HCT116 (cell line): ENCODE data around the gene C14orf132. TPM values are rescaled to one million over a fixed set of nuclear protein-coding genes. Genes with fewer than 3 reads are reported as not detected.

Experiments used
- ATAC-seq: fragments of 200-7000 bp; cut with Tn5 transposase; 2 replicates; pipeline ENCODE4 v1.9.1; 2020; ENCODE audit warnings: mild to moderate bottlenecking, moderate library complexity
- BruUV-seq: library from RNA; stranded (reverse); fragments of 400-500 nt; replicated peaks from 2 replicates; lab custom pipeline; 2021; lab: Mats Ljungman, UMichigan
- CTCF ChIA-PET: fragments of 300-600 bp; sonication (Branson Sonifier 250); formaldehyde crosslinking; loops from one replicate; lab custom pipeline; 2021; ENCODE audit warnings: antibody characterized with exemption; lab: Charles Lee
- POLR2A ChIA-PET: fragments of 300-600, 350-600 bp; sonication (Branson Sonifier 250); formaldehyde crosslinking; loops from one replicate; lab custom pipeline; 2021; ENCODE audit warnings: antibody characterized with exemption; lab: Charles Lee
- RAD21 ChIA-PET, 2 experiments: fragments of 300-600 bp; sonication (Branson Sonifier 250); formaldehyde crosslinking; loops; one replicate each; lab custom pipeline; 2023; ENCODE audit warnings: low total read pairs in 2 of 2; ENCODE audit not compliant: uncharacterized antibody in 2 of 2, unreplicated experiment in 2 of 2, low non-redundant PET in 1 of 2; lab: Charles Lee
- DNase-seq: peaks from one replicate; pipeline ENCODE4 v3.0.0-alpha.2; 2010; ENCODE audit warnings: low read depth, low spot score
- H2AFZ ChIP-seq: fragments of 200-600 bp; shearing (Covaris generic), sonication (generic); 2 replicates; pipeline ENCODE4 v1.6.1; 2017; ENCODE audit warnings: low read depth, mixed run types, mixed read lengths, antibody characterized with exemption, low read length; ENCODE audit not compliant: poor library complexity, severe bottlenecking
- H3K27ac ChIP-seq: 2 replicates; pipeline ENCODE4 v1.5.1; 2012; ENCODE audit warnings: low read depth, low read length
- H3K27me3 ChIP-seq: fragments of 200-600 bp; sonication (generic); 2 replicates; pipeline ENCODE4 v1.6.1; 2016; ENCODE audit warnings: mixed run types, low read length, mixed read lengths; ENCODE audit not compliant: insufficient read depth
- H3K36me3 ChIP-seq, 2 experiments: fragments of 200-500 bp in 1 of 2; fragments of 200-600 bp in 1 of 2; sonication (Bioruptor generic) in 1 of 2; sonication (generic) in 1 of 2; 2 replicates each; pipeline versions ENCODE4 v1.5.1 to v1.6.1; 2014 to 2016; ENCODE audit warnings: low read length in 2 of 2, inconsistent platforms in 1 of 2, mixed read lengths in 1 of 2, mixed run types in 1 of 2; ENCODE audit not compliant: insufficient read depth in 2 of 2, control insufficient read depth in 1 of 2
- H3K4me1 ChIP-seq, 2 experiments: fragments of 200-600 bp in 1 of 2; sonication (generic) in 1 of 2; 2 replicates each; pipeline versions ENCODE4 v1.5.1 to v1.6.1; 2012 to 2017; ENCODE audit warnings: low read length in 2 of 2, inconsistent platforms in 1 of 2, mild to moderate bottlenecking in 1 of 2, mixed read lengths in 1 of 2, mixed run types in 1 of 2, moderate library complexity in 1 of 2; ENCODE audit not compliant: insufficient read depth in 2 of 2, control insufficient read depth in 1 of 2
- H3K4me2 ChIP-seq: fragments of 200-600 bp; sonication (generic); 2 replicates; pipeline ENCODE4 v1.6.1; 2017; ENCODE audit warnings: mixed run types, low read length, mixed read lengths
- H3K4me3 ChIP-seq, 2 experiments: fragments of 200-600 bp in 1 of 2; sonication (generic) in 1 of 2; replicated peaks in 1 of 2; 2 replicates each; pipeline ENCODE4 v1.5.1; 2011 to 2016; ENCODE audit warnings: low read length in 2 of 2, control low read depth in 1 of 2, low read depth in 1 of 2, mild to moderate bottlenecking in 1 of 2, mixed read lengths in 1 of 2, mixed run types in 1 of 2
- H3K79me2 ChIP-seq: fragments of 200-600 bp; sonication (generic); 2 replicates; pipeline ENCODE4 v1.6.1; 2017; ENCODE audit warnings: mild to moderate bottlenecking, mixed run types, low read length, moderate library complexity, mixed read lengths; ENCODE audit not compliant: insufficient read depth
- H3K9ac ChIP-seq: fragments of 200-600 bp; sonication (generic); 2 replicates; pipeline ENCODE4 v1.6.1; 2016; ENCODE audit warnings: low read length, mixed read lengths
- H3K9me2 ChIP-seq: fragments of 200-600 bp; sonication (generic), shearing (Covaris generic); 2 replicates; pipeline ENCODE4 v1.6.1; 2017; ENCODE audit warnings: mixed run types, mild to moderate bottlenecking, moderate library complexity; ENCODE audit not compliant: insufficient read depth
- H3K9me3 ChIP-seq, 2 experiments: fragments of 200-500 bp in 1 of 2; fragments of 200-600 bp in 1 of 2; sonication (Bioruptor generic) in 1 of 2; sonication (generic) in 1 of 2; 2 replicates each; pipeline ENCODE4 v1.6.1; 2014 to 2017; ENCODE audit warnings: low read length in 2 of 2, mixed read lengths in 2 of 2, inconsistent platforms in 1 of 2, low read depth in 1 of 2, mild to moderate bottlenecking in 1 of 2, mixed run types in 1 of 2, moderate library complexity in 1 of 2; ENCODE audit not compliant: control insufficient read depth in 1 of 2, insufficient read depth in 1 of 2
- H4K20me1 ChIP-seq: fragments of 200-600 bp; sonication (generic), shearing (Covaris generic); 2 replicates; pipeline ENCODE4 v1.6.1; 2017; ENCODE audit warnings: mixed run types, mild to moderate bottlenecking, moderate library complexity; ENCODE audit not compliant: insufficient read depth
- CBX3 ChIP-seq: IDR thresholded peaks from 2 replicates; pipeline ENCODE4 v1.6.1; 2012; ENCODE audit warnings: low read depth
- CEBPB ChIP-seq: IDR thresholded peaks from 2 replicates; pipeline ENCODE4 v1.6.1; 2012; ENCODE audit warnings: low read depth
- ELF1 ChIP-seq: IDR thresholded peaks from 2 replicates; pipeline ENCODE4 v1.6.1; 2012; ENCODE audit warnings: low read depth, borderline replicate concordance
- EZH2 ChIP-seq: fragments of 200-600 bp; sonication (generic); IDR thresholded peaks from 2 replicates; pipeline ENCODE4 v1.6.1; 2017; ENCODE audit warnings: antibody characterized with exemption, mixed run types
- FOSL1 ChIP-seq: IDR thresholded peaks from 2 replicates; pipeline ENCODE4 v1.6.1; 2012; ENCODE audit warnings: low read depth
- JUND ChIP-seq: IDR thresholded peaks from 2 replicates; pipeline ENCODE4 v1.6.1; 2012
- POLR2A ChIP-seq: IDR thresholded peaks from 2 replicates; pipeline ENCODE4 v1.7.0; 2011; ENCODE audit warnings: borderline replicate concordance; ENCODE audit not compliant: insufficient read depth, insufficient read length; ENCODE audit errors: extremely low read depth
- POLR2AphosphoS5 ChIP-seq: IDR thresholded peaks from 2 replicates; pipeline ENCODE4 v1.6.1; 2011; ENCODE audit warnings: mild to moderate bottlenecking, low read depth, low read length, moderate library complexity
- RAD21 ChIP-seq: IDR thresholded peaks from 2 replicates; pipeline ENCODE4 v1.6.1; 2012; ENCODE audit warnings: low read depth, mild to moderate bottlenecking
- SIN3A ChIP-seq: IDR thresholded peaks from 2 replicates; pipeline ENCODE4 v1.6.1; 2012; ENCODE audit warnings: low read depth
- SRF ChIP-seq: IDR thresholded peaks from 2 replicates; pipeline ENCODE4 v1.6.1; 2012; ENCODE audit warnings: low read depth
- TCF7L2 ChIP-seq: IDR thresholded peaks from 2 replicates; pipeline ENCODE4 v1.7.0; 2011; ENCODE audit warnings: borderline replicate concordance, inconsistent platforms; ENCODE audit not compliant: insufficient read depth, insufficient read length; ENCODE audit errors: extremely low read depth
- YY1 ChIP-seq: IDR thresholded peaks from 2 replicates; pipeline ENCODE4 v1.6.1; 2011; ENCODE audit warnings: low read length, low read depth, moderate library complexity, mild to moderate bottlenecking; ENCODE audit not compliant: insufficient replicate concordance; ENCODE audit errors: extremely low read depth
- ZFX ChIP-seq: fragments of 450-650 bp; IDR thresholded peaks from 2 replicates; pipeline ENCODE4 v1.6.1; 2017
- ZNF274 ChIP-seq: fragments of 200-500 bp; sonication (Bioruptor generic); IDR thresholded peaks from 2 replicates; pipeline ENCODE4 v1.6.1; 2014; ENCODE audit warnings: mild to moderate bottlenecking, low read depth, low read length, inconsistent platforms
- intact Hi-C: fragments of 100-400 bp; cut with micrococcal nuclease; formaldehyde crosslinking; loops from 2 replicates; pipeline ENCODE4 v1.10.0; 2022
- total RNA-seq: library from RNA; stranded (reverse); gene quantifications from one replicate; pipeline ENCODE4 v1.2.1, GENCODE V29; 2021; ENCODE audit not compliant: unreplicated experiment
- TF ChIP-seq, protein P1 (sequence below), 3 experiments: fragments of 200-600 bp in 1 of 3; sonication (generic) in 1 of 3; IDR thresholded peaks in 2 of 3; conservative IDR thresholded peaks in 1 of 3; 2 replicates each; pipeline ENCODE4 v1.5.1; 2012 to 2017; ENCODE audit warnings: low read depth in 2 of 3, low read length in 2 of 3, antibody characterized with exemption in 1 of 3, borderline replicate concordance in 1 of 3, control low read depth in 1 of 3, mild to moderate bottlenecking in 1 of 3, mixed read lengths in 1 of 3, mixed run types in 1 of 3, moderate library complexity in 1 of 3; ENCODE audit not compliant: insufficient read depth in 1 of 3
- TF ChIP-seq, protein P2 (sequence below): IDR thresholded peaks from 2 replicates; pipeline ENCODE4 v1.6.1; 2012

C14orf132 gene
- total RNA-seq, 1 experiment from 2014 or later: 3.4 TPM

DNA sequence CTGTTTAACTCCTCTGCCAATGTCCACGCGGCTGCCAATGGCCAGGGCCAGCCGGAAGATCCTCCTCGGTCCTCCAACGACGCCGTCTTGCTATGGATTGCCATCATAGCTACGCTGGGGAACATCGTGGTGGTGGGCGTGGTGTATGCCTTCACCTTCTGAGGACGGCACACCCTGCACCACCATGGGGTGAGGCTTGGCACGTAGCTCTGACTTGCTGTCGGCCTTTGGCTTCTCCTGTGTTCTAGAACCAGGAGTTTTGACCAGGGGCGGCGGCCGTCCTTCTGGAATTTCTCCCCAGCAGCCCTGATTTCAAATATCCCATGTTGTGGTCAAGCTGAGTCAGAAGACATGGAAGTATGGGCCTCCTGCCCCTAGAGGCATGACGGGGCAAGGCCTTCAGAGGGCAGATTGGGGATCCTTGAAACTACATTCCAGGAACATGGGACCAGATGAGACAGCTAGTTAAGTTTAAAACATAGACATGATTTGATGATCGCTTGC is 47.5 kb downstream of the C14orf132 start:
- H3K27me3 ChIP-seq: no peaks in the 10 kb centered on the region
- DNase-seq (no peak), ATAC-seq (peak; percentile 64; the same call in 1 of the 2 replicates)
- POLR2A ChIA-PET: no interaction called here
- no peaks in the 10 kb centered on the region; a peak in 1 of 4 replicates for H3K36me3 ChIP-seq
- TF ChIP-seq, protein P1, sequence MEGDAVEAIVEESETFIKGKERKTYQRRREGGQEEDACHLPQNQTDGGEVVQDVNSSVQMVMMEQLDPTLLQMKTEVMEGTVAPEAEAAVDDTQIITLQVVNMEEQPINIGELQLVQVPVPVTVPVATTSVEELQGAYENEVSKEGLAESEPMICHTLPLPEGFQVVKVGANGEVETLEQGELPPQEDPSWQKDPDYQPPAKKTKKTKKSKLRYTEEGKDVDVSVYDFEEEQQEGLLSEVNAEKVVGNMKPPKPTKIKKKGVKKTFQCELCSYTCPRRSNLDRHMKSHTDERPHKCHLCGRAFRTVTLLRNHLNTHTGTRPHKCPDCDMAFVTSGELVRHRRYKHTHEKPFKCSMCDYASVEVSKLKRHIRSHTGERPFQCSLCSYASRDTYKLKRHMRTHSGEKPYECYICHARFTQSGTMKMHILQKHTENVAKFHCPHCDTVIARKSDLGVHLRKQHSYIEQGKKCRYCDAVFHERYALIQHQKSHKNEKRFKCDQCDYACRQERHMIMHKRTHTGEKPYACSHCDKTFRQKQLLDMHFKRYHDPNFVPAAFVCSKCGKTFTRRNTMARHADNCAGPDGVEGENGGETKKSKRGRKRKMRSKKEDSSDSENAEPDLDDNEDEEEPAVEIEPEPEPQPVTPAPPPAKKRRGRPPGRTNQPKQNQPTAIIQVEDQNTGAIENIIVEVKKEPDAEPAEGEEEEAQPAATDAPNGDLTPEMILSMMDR (IDR thresholded peaks at IDR 0.05 in 2 of 3, conservative IDR thresholded peaks at IDR 0.05 in 1 of 3; ENCODE audit: borderline replicate concordance in 1 of 3, insufficient read depth in 1 of 3, low read depth in 2 of 3, low read length in 2 of 3): peak in 2 of 3 experiments; percentile 13 to 19; a peak in 1 of 6 replicates
- no peak for TF ChIP-seq POLR2AphosphoS5
- peak overlapping the region; percentile 55 for H3K4me2 ChIP-seq
- H3K9me2 ChIP-seq: no peaks in the 10 kb centered on the region
- CTCF ChIA-PET: interaction anchor here (1.0 to 1.5 kb wide), 2 partner anchors 12 to 88 kb away, joined by 5 to 6 read pairs; no protein-coding TSS in a partner anchor
- H3K4me3 ChIP-seq: no peak overlapping the region
- no peak overlapping the region for H2AFZ ChIP-seq
- no peaks in the 10 kb centered on the region for H3K9me3 ChIP-seq
- no peaks in the 10 kb centered on the region for H3K79me2 ChIP-seq
- no peak overlapping the region for H3K27ac ChIP-seq
- H4K20me1 ChIP-seq: no peaks in the 10 kb centered on the region
- intact Hi-C loops: no loop called here
- RAD21 ChIA-PET: no interaction called here
- peaks cover 11 to 30% of the 10 kb centered on the region in 2 experiments for H3K4me1 ChIP-seq
- no TSS peak for BruUV-seq
- H3K9ac ChIP-seq: no peak overlapping the region

DNA sequence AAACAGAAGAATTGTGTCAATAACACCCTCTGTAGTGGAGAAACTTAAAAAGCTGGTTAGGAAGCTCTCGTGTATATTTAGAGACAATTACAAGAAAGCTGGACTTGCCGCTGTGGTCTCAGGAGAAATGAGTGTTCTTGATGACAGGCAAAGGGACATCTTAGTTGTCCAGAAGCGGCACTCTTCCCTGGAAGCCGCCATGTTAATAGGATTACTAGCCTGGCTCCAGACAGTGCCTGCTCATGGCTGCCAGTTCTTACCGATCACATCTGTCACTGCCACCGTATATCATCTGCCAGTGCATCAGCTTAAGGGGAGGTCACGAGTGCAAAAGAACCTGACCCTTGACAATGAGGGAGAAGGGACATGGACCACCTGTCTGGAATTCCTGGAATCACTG is 48.9 kb downstream of the C14orf132 start:
- no peaks in the 10 kb centered on the region for H3K27me3 ChIP-seq
- H3K9me3 ChIP-seq: no peaks in the 10 kb centered on the region
- no peaks in the 10 kb centered on the region for H3K9me2 ChIP-seq
- RAD21 ChIA-PET: no interaction called here
- H3K4me2 ChIP-seq: no peak overlapping the region
- CTCF ChIA-PET: no interaction called here
- DNase-seq (no peak), ATAC-seq (no peak)
- no peak overlapping the region for H2AFZ ChIP-seq
- intact Hi-C loops: no loop called here
- H3K4me3 ChIP-seq: no peak overlapping the region
- no peaks in the 10 kb centered on the region for H4K20me1 ChIP-seq
- H3K36me3 ChIP-seq: no peaks in the 10 kb centered on the region; a peak in 1 of 4 replicates
- POLR2A ChIA-PET: no interaction called here
- BruUV-seq: no TSS peak
- TF ChIP-seq POLR2AphosphoS5 (no peak), ZNF274 (no peak), RAD21 (no peak), FOSL1 (no peak), CBX3 (no peak), ELF1 (no peak), CEBPB (no peak), POLR2A (no peak), EZH2 (no peak), YY1 (no peak), SRF (no peak), ZFX (no peak), TCF7L2 (no peak), JUND (no peak), SIN3A (no peak)
- TF ChIP-seq, protein P1 (IDR thresholded peaks at IDR 0.05 in 2 of 3, conservative IDR thresholded peaks at IDR 0.05 in 1 of 3; ENCODE audit: borderline replicate concordance in 1 of 3, insufficient read depth in 1 of 3, low read depth in 2 of 3, low read length in 2 of 3): no peak
- TF ChIP-seq, protein P2, sequence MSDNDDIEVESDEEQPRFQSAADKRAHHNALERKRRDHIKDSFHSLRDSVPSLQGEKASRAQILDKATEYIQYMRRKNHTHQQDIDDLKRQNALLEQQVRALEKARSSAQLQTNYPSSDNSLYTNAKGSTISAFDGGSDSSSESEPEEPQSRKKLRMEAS: no peak
- no peaks in the 10 kb centered on the region for H3K79me2 ChIP-seq
- H3K9ac ChIP-seq: no peak overlapping the region
- peaks cover 11 to 30% of the 10 kb centered on the region in 2 experiments for H3K4me1 ChIP-seq
- no peak overlapping the region for H3K27ac ChIP-seq
